IMR-90 (cell line): ENCODE data around the gene ANOS1.

Experiments
- CEBPB ChIP-seq: IDR thresholded peaks from 2 replicates; pipeline ENCODE4 v1.6.1; 2012; ENCODE audit warnings: low read depth, low read length, improper control_type of control experiment
- CHD1 ChIP-seq: IDR thresholded peaks from 2 replicates; pipeline ENCODE4 v1.6.1; 2012; ENCODE audit warnings: low read depth, low read length, improper control_type of control experiment
- CTCF ChIP-seq: conservative IDR thresholded peaks from 2 replicates; pipeline ENCODE4 v1.5.1; 2012; ENCODE audit warnings: mild to moderate bottlenecking, low read depth, low read length, improper control_type of control experiment
- ELK1 ChIP-seq: fragments of 150-350 bp; IDR thresholded peaks from 2 replicates; pipeline ENCODE4 v1.6.1; 2016; ENCODE audit warnings: low read depth, mild to moderate bottlenecking, low read length, moderate library complexity, borderline replicate concordance
- FOS ChIP-seq: fragments of 150-350 bp; IDR thresholded peaks from 2 replicates; pipeline ENCODE4 v1.6.1; 2016; ENCODE audit warnings: low read depth, low read length
- MXI1 ChIP-seq: IDR thresholded peaks from 2 replicates; pipeline ENCODE4 v1.6.1; 2012; ENCODE audit warnings: low read depth, mild to moderate bottlenecking, low read length, moderate library complexity, borderline replicate concordance
- POLR2A ChIP-seq: IDR thresholded peaks from 2 replicates; pipeline ENCODE4 v1.6.1; 2012; ENCODE audit warnings: mild to moderate bottlenecking, low read depth, low read length
- RAD21 ChIP-seq: IDR thresholded peaks from 2 replicates; pipeline ENCODE4 v1.6.1; 2012; ENCODE audit warnings: low read length, improper control_type of control experiment
- RCOR1 ChIP-seq: IDR thresholded peaks from 2 replicates; pipeline ENCODE4 v1.6.1; 2012; ENCODE audit warnings: mild to moderate bottlenecking, low read length, improper control_type of control experiment; ENCODE audit not compliant: insufficient replicate concordance
- SMC3 ChIP-seq: fragments of 150-350 bp; IDR thresholded peaks from 2 replicates; pipeline ENCODE4 v1.6.1; 2016; ENCODE audit warnings: low read depth, mild to moderate bottlenecking, antibody characterized with exemption, low read length, moderate library complexity
- USF2 ChIP-seq: fragments of 150-350 bp; IDR thresholded peaks from 2 replicates; pipeline ENCODE4 v1.6.1; 2017; ENCODE audit warnings: mild to moderate bottlenecking, antibody characterized with exemption, low read length, low read depth

GRCh38 chrX:8504451-8504850 lies 227.5 kb downstream of the ANOS1 start:
- TF ChIP-seq CTCF: no peak
- TF ChIP-seq USF2: no peak
- TF ChIP-seq MXI1: no peak
- no peak for TF ChIP-seq RAD21
- no peak for TF ChIP-seq FOS
- no peak for TF ChIP-seq POLR2A
- TF ChIP-seq RCOR1: no peak
- no peak for TF ChIP-seq CEBPB
- TF ChIP-seq ELK1: no peak
- no peak for TF ChIP-seq CHD1
- no peak for TF ChIP-seq SMC3
